ENCODE measurements around the gene CACNB1. TPM values are rescaled to one million over a fixed set of nuclear protein-coding genes. Genes with fewer than 3 reads are reported as not detected.

CACNB1 gene
- polyA plus RNA-seq, 1 donor from 2014 or later: 18.9 TPM

GRCh38 chr17:39221572-39221971 is 24.1 kb upstream of the CACNB1 start:
- Histone ChIP-seq H3K9ac (ENCODE audit: low read length) (no peak overlapping the region), H3K9me3 (ENCODE audit: low read length) (no peaks in the 10 kb centered on the region), H2AFZ (ENCODE audit: low read depth, low read length) (no peak overlapping the region), H3F3A (ENCODE audit: insufficient read depth, low read length, poor library complexity, severe bottlenecking) (no peaks in the 10 kb centered on the region), H3K4me3 (ENCODE audit: low read length) (no peak overlapping the region), H3K4me2 (ENCODE audit: low read length) (no peak overlapping the region), H3K27ac (ENCODE audit: low read length) (no peak overlapping the region), H3K27me3 (ENCODE audit: insufficient read depth, low read depth, low read length) (peaks cover 40% of the 10 kb centered on the region), H3K9me2 (ENCODE audit: insufficient read depth, low read length) (no peaks in the 10 kb centered on the region), H4K20me1 (ENCODE audit: insufficient read depth) (no peaks in the 10 kb centered on the region), H3K79me2 (replicated peaks; ENCODE audit: insufficient read depth, low read length) (no peaks in the 10 kb centered on the region), H3K36me3 (ENCODE audit: insufficient read depth, low read length) (no peaks in the 10 kb centered on the region)
- TF ChIP-seq EZH2 (IDR thresholded peaks at IDR 0.05; ENCODE audit: borderline replicate concordance, insufficient read depth, low read length, poor library complexity, severe bottlenecking) (no peak), RAD21 (conservative IDR thresholded peaks at IDR 0.05) (no peak), TAF1 (IDR thresholded peaks at IDR 0.05; ENCODE audit: low read depth) (no peak), CTCF (IDR thresholded peaks at IDR 0.05; ENCODE audit: poor library complexity, severe bottlenecking) (no peak), REST (IDR thresholded peaks at IDR 0.05; ENCODE audit: borderline replicate concordance) (no peak), MXI1 (conservative IDR thresholded peaks at IDR 0.05; ENCODE audit: poor library complexity, severe bottlenecking) (no peak), EP300 (conservative IDR thresholded peaks at IDR 0.05; ENCODE audit: poor library complexity, severe bottlenecking) (no peak), SMC3 (conservative IDR thresholded peaks at IDR 0.05; ENCODE audit: poor library complexity) (no peak), POLR2AphosphoS5 (IDR thresholded peaks at IDR 0.05) (no peak)

DNA sequence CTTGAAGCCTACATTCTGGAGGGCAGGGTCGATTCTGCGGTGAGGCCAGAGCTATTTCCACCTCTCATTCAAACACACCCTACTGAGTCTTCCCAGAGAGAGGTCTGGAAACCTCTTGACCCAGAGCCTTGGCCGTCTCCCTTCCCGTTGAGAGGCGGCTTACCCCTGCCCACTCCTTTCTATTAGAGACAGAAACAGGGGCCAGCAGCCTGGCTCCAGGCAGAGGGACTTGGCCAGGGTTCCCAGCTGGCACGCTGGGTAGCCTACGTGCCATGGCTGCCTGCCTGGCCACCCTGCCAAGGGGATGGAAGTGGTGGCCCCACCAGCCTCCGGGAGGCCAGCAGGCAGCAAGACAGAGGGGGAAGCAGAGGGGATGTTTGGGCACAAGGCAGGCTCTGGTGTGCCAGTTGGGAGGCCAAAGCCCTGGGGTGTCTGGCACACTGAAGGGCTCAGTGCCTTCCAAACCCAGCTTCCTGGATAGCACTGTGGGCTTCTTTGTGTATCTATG is 22.2 kb upstream of the CACNB1 start:
- Histone ChIP-seq H4K20me1 (ENCODE audit: insufficient read depth) (no peaks in the 10 kb centered on the region), H3K4me2 (ENCODE audit: low read length) (no peak overlapping the region), H3K9me3 (ENCODE audit: low read length) (no peaks in the 10 kb centered on the region), H2AFZ (ENCODE audit: low read depth, low read length) (no peak overlapping the region), H3K4me3 (ENCODE audit: low read length) (no peak overlapping the region), H3K9me2 (ENCODE audit: insufficient read depth, low read length) (no peaks in the 10 kb centered on the region), H3K79me2 (replicated peaks; ENCODE audit: insufficient read depth, low read length) (no peaks in the 10 kb centered on the region), H3K36me3 (ENCODE audit: insufficient read depth, low read length) (no peaks in the 10 kb centered on the region), H3F3A (ENCODE audit: insufficient read depth, low read length, poor library complexity, severe bottlenecking) (no peaks in the 10 kb centered on the region), H3K27me3 (ENCODE audit: insufficient read depth, low read depth, low read length) (peaks cover 22% of the 10 kb centered on the region), H3K27ac (ENCODE audit: low read length) (no peak overlapping the region), H3K9ac (ENCODE audit: low read length) (no peak overlapping the region)
- no peak for TF ChIP-seq EZH2 (IDR thresholded peaks at IDR 0.05; ENCODE audit: borderline replicate concordance, insufficient read depth, low read length, poor library complexity, severe bottlenecking)
- TF ChIP-seq REST (IDR thresholded peaks at IDR 0.05; ENCODE audit: borderline replicate concordance): no peak
- no peak for TF ChIP-seq CTCF (IDR thresholded peaks at IDR 0.05; ENCODE audit: poor library complexity, severe bottlenecking)
- TF ChIP-seq POLR2AphosphoS5 (IDR thresholded peaks at IDR 0.05): no peak
- no peak for TF ChIP-seq RAD21 (conservative IDR thresholded peaks at IDR 0.05)
- TF ChIP-seq EP300 (conservative IDR thresholded peaks at IDR 0.05; ENCODE audit: poor library complexity, severe bottlenecking): no peak
- no peak for TF ChIP-seq MXI1 (conservative IDR thresholded peaks at IDR 0.05; ENCODE audit: poor library complexity, severe bottlenecking)
